Measurements from ENCODE around the gene MGMT. TPM values are rescaled to one million over a fixed set of nuclear protein-coding genes. Genes with fewer than 3 reads are reported as not detected.

The MGMT gene
- total and polyA plus RNA-seq, 2 of the 4 experiments (the other 2 are of a cell fraction) = 11.5 to 17.8 TPM

DNA sequence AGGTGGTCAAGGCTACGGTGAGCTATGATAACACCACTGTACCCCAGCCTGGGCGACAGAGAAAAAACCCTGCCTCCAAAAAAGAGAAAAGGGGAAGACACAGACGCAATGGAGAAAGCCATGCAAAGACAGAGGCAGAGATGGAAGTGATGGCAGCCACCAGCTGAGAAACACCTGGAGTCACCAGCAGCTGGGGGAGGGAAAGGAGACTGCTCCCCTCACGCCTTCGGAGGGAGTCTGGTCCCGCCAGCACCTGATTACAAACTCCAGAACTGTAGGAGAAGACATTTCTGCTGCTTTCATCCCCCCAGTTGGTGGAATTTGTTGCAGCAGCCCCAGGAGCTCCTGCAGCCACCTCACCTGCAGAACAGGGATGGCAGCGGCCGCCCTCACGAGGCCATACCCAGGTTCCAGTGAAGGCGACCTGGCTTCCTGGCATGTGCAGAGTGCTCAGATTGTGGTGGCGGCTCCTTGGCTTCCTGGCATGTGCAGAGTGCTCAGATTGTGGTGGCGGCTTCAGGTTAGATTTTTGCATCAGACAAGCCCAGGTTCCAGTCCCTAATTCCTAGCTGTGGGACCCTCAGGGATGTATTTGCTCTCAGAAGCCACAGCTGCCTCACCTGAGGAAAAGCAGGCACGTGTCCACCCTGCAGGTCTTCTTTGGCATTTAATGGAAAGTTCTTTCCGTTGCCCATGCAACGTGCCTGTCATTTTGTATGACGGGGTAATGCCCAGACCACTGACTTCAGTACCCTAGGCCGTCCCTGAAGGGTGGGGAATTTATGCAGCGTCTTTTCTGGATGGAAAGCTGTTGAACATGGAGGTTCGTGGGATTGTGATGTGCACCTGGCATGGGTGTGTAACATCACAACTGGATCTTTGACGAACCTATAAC, 314.1 kb downstream of the MGMT start:
- H4K5ac ChIP-seq (ENCODE audit: low read depth, low read length) = no peak overlapping the region
- no peak overlapping the region for H3K56ac ChIP-seq (ENCODE audit: extremely low read depth, insufficient read depth, low read length)
- H2AK5ac ChIP-seq (ENCODE audit: low read depth, low read length) = no peak overlapping the region
- ChIA-PET CTCF (no interaction called here), POLR2A (ENCODE audit: unreplicated experiment) (no interaction called here)
- dilution Hi-C loops (cut with HindIII; ENCODE audit: low sequenced_read_pairs, unreplicated experiment) = no loop called here
- no peak overlapping the region for H3K27ac ChIP-seq (ENCODE audit: insufficient read depth, low read length)
- no peak overlapping the region for H3K14ac ChIP-seq (replicated peaks; ENCODE audit: low read depth, low read length)
- H3K4me3 ChIP-seq (ENCODE audit: insufficient read depth, low read depth, low read length) = no peak overlapping the region
- WGBS, 2 experiments (ENCODE audit: extremely low coverage in 2 of 2, insufficient read length in 1 of 2) = 78% methylated on average over 14 of the region's 20 CpGs; no CpG with 5 or more reads in 1 of the 2 experiments
- no peaks in the 10 kb centered on the region for H3K36me3 ChIP-seq (ENCODE audit: control insufficient read depth, insufficient read depth, low read length)
- in situ Hi-C loops (cut with MboI; ENCODE audit: low sequenced_read_pairs) = no loop called here
- no peak overlapping the region for H2AFZ ChIP-seq (replicated peaks; ENCODE audit: low read length, poor library complexity)
- no peaks in the 10 kb centered on the region for H3K4me1 ChIP-seq (ENCODE audit: control insufficient read depth, insufficient read depth, low read length)
- intact Hi-C loops (cut with micrococcal nuclease) = no loop called here
- H3K9me3 ChIP-seq (ENCODE audit: control insufficient read depth, insufficient read depth, low read length) = peaks cover 39% of the 10 kb centered on the region
- no peak overlapping the region for H3K18ac ChIP-seq (ENCODE audit: low read depth, low read length)
- H2AK9ac ChIP-seq (replicated peaks; ENCODE audit: low read depth, low read length, poor library complexity) = no peak overlapping the region
- BruUV-seq (replicated peaks) = no TSS peak
- no peaks in the 10 kb centered on the region for H4K20me1 ChIP-seq (ENCODE audit: insufficient read depth, low read length)
- ATAC-seq (ENCODE audit: low read depth) (no peak), DNase-seq (no peak)
- no peak overlapping the region for H3K23ac ChIP-seq (ENCODE audit: low read depth, low read length)
- no peak overlapping the region for H3K4ac ChIP-seq (ENCODE audit: low read depth, low read length)
- no peak overlapping the region for H3K9ac ChIP-seq (ENCODE audit: low read depth, low read length)
- H3K9me1 ChIP-seq (ENCODE audit: insufficient read depth, low read length) = no peaks in the 10 kb centered on the region
- TF ChIP-seq POLR2A (IDR thresholded peaks at IDR 0.05; ENCODE audit: low read depth, low read length) = no peak
- no peak for TF ChIP-seq RAD21 (IDR thresholded peaks at IDR 0.05; ENCODE audit: low read length)
- TF ChIP-seq FOS (IDR thresholded peaks at IDR 0.05; ENCODE audit: low read depth, low read length) = no peak
- TF ChIP-seq CHD1 (IDR thresholded peaks at IDR 0.05; ENCODE audit: low read depth, low read length) = no peak
- no peak for TF ChIP-seq NFE2L2 (IDR thresholded peaks at IDR 0.05; ENCODE audit: low read depth, low read length)
- TF ChIP-seq, protein P1, sequence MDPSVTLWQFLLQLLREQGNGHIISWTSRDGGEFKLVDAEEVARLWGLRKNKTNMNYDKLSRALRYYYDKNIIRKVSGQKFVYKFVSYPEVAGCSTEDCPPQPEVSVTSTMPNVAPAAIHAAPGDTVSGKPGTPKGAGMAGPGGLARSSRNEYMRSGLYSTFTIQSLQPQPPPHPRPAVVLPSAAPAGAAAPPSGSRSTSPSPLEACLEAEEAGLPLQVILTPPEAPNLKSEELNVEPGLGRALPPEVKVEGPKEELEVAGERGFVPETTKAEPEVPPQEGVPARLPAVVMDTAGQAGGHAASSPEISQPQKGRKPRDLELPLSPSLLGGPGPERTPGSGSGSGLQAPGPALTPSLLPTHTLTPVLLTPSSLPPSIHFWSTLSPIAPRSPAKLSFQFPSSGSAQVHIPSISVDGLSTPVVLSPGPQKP (IDR thresholded peaks at IDR 0.05; ENCODE audit: borderline replicate concordance, low read depth, low read length) = no peak
- no peak for TF ChIP-seq MAZ (IDR thresholded peaks at IDR 0.05; ENCODE audit: borderline replicate concordance, low read depth, low read length)
- no peak for TF ChIP-seq MAFK (IDR thresholded peaks at IDR 0.05; ENCODE audit: low read depth, low read length)
- H3K79me1 ChIP-seq (ENCODE audit: low read depth in 1 of 2, low read length in 2 of 2) = no peaks in the 10 kb centered on the region
- H2BK5ac ChIP-seq (ENCODE audit: low read depth, low read length, poor library complexity, severe bottlenecking) = no peak overlapping the region
- H2BK20ac ChIP-seq (ENCODE audit: low read depth, low read length) = no peak overlapping the region
- no peak overlapping the region for H4K91ac ChIP-seq (ENCODE audit: insufficient read depth, low read depth, low read length)
- no peak overlapping the region for H4K8ac ChIP-seq (ENCODE audit: low read depth in 2 of 2, low read length in 2 of 2)
- H3K4me2 ChIP-seq (ENCODE audit: low read depth, low read length) = no peak overlapping the region
- no peak overlapping the region for H2BK15ac ChIP-seq (ENCODE audit: low read depth, low read length)
- no peaks in the 10 kb centered on the region for H3K27me3 ChIP-seq (ENCODE audit: control insufficient read depth, insufficient read depth, low read length)
- H2BK120ac ChIP-seq (ENCODE audit: low read depth, low read length) = no peak overlapping the region

Data from IMR-90 (cell line).